Measurements from ENCODE around the gene SMYD3.

DNA sequence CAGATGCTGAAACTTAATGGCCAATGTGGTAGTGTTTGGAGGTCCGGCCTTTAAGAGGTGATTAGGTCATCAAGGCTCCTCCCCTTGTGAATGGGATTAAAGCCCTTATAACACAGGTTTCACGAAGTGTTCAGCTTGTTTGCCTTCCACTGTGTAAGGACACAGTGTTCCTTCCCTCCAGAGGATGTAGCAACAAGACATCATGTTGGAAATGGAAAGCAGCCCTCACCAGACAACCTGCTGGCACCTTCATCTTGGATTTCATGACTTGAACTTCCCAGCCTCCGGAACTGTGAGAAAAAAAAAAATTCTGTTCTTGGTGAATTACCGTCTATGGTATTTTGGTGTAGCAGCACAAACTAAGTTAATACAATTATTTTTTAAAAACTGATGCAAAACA is 738.5 kb downstream of the SMYD3 start:
- TF ChIP-seq, protein P1, sequence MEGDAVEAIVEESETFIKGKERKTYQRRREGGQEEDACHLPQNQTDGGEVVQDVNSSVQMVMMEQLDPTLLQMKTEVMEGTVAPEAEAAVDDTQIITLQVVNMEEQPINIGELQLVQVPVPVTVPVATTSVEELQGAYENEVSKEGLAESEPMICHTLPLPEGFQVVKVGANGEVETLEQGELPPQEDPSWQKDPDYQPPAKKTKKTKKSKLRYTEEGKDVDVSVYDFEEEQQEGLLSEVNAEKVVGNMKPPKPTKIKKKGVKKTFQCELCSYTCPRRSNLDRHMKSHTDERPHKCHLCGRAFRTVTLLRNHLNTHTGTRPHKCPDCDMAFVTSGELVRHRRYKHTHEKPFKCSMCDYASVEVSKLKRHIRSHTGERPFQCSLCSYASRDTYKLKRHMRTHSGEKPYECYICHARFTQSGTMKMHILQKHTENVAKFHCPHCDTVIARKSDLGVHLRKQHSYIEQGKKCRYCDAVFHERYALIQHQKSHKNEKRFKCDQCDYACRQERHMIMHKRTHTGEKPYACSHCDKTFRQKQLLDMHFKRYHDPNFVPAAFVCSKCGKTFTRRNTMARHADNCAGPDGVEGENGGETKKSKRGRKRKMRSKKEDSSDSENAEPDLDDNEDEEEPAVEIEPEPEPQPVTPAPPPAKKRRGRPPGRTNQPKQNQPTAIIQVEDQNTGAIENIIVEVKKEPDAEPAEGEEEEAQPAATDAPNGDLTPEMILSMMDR (IDR thresholded peaks at IDR 0.05; ENCODE audit: extremely low read depth in 1 of 2, insufficient read depth in 1 of 2, low read depth in 1 of 2, low read length in 2 of 2), result no peak
- no peak for TF ChIP-seq POLR2AphosphoS5 (IDR thresholded peaks at IDR 0.05; ENCODE audit: insufficient read depth, low read depth, low read length)
